Breast epithelium (tissue), 4 donors: ENCODE measurements around the gene NAT9. TPM values are rescaled to one million over a fixed set of nuclear protein-coding genes. Genes with fewer than 3 reads are reported as not detected.

ENCODE experiments used
- DNase-seq, 2 donors: peaks; one replicate each; pipeline ENCODE4 v3.0.0-alpha.2; 2019; ENCODE audit warnings: low spot score in 2 of 2
- H3K27ac ChIP-seq, 2 donors: fragments of 200-600 bp; sonication (generic) in 1 of 2; one replicate each; pipeline ENCODE4 v1.5.1; 2016 to 2019; ENCODE audit warnings: mild to moderate bottlenecking in 1 of 2
- H3K27me3 ChIP-seq, 2 donors: fragments of 200-600 bp; sonication (generic) in 1 of 2; one replicate each; pipeline versions ENCODE4 v1.5.1 to v1.6.0; 2017 to 2019; ENCODE audit warnings: control low read depth in 1 of 2, mild to moderate bottlenecking in 1 of 2
- H3K36me3 ChIP-seq: fragments of 200-600 bp; one replicate; pipeline ENCODE4 v1.5.1; 2019
- H3K4me1 ChIP-seq, 2 donors: fragments of 200-600 bp; sonication (generic); one replicate each; pipeline ENCODE4 v1.5.1; 2016 to 2019; ENCODE audit warnings: control low read depth in 1 of 2
- H3K4me3 ChIP-seq, 3 donors: fragments of 200-600 bp; sonication (generic); 1 replicate in 2 of 3; 2 replicates in 1 of 3; pipeline ENCODE4 v1.5.1; 2016 to 2019; ENCODE audit warnings: mild to moderate bottlenecking in 3 of 3, moderate library complexity in 2 of 3
- H3K9me3 ChIP-seq, 2 donors: fragments of 200-600 bp; sonication (generic) in 1 of 2; one replicate each; pipeline ENCODE4 v1.5.1; 2016 to 2019; ENCODE audit warnings: control low read depth in 1 of 2
- POLR2A ChIP-seq: fragments of 450-650 bp; IDR thresholded peaks from one replicate; pipeline ENCODE4 v1.6.1; 2016; ENCODE audit warnings: antibody characterized with exemption, mild to moderate bottlenecking, moderate library complexity
- POLR2AphosphoS5 ChIP-seq, 3 donors: sonication (generic); formaldehyde crosslinking; IDR thresholded peaks; one replicate each; pipeline ENCODE4 v1.6.1; 2017; ENCODE audit warnings: antibody characterized with exemption in 3 of 3
- intact Hi-C: fragments of 100-400 bp; cut with DNase I; formaldehyde crosslinking; loops from one replicate; pipeline ENCODE4 v1.15.1; 2023; ENCODE audit warnings: low total_unique reads
- total RNA-seq, 3 donors: library from RNA; depleted of rRNA; stranded (reverse); fragments of >200 nt; gene quantifications; one replicate each; pipeline ENCODE4 v1.1.0, GENCODE V29; 2016
- TF ChIP-seq, protein P1 (sequence below), 3 donors: fragments of 450-650 bp; IDR thresholded peaks; one replicate each; pipeline ENCODE4 v1.5.1; 2016 to 2017; ENCODE audit warnings: antibody characterized with exemption in 3 of 3, mild to moderate bottlenecking in 3 of 3, moderate library complexity in 3 of 3

NAT9 gene
- total RNA-seq, 3 donors from 2014 or later = 20.6 to 41.3 (median 40.0) TPM

DNA sequence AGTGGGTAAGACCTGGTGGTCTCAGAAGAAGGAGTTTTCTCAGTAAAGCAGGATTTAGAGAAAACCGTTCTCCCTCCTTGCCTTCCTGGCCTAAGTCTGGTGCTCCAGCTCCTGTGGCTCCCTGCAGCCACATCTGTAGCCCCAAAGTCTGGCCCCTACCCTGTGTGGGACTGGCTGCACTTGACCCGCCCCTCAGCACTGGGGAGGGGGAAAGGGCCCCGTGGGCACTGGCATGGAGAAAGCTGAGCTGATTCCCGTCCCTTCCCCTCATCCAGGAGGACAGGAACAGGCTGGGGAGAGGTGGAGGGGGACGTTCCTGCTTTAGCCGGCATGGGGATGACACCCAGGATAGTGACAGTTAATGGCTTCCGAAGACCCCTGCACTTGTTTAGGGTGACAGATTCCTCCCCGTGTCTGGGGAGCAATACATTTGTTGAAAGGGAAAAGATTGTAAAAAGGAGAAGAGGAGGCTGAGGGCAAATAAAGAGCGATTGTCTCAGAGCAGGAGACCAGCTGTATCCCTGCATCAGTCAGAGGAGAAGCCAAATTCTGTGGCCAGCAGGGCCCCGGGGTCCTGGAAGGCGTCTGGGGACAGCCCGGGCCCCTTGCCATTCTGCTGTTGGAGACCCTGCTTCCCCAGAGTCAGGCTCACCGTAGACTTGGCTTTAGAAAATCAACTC is 45.6 kb upstream of the NAT9 start:
- H3K4me1 ChIP-seq = no peaks in the 10 kb centered on the region
- H3K4me3 ChIP-seq = no peak overlapping the region
- no peaks in the 10 kb centered on the region for H3K27me3 ChIP-seq
- H3K9me3 ChIP-seq = no peaks in the 10 kb centered on the region
- intact Hi-C loops = no loop called here
- no peaks in the 10 kb centered on the region for H3K36me3 ChIP-seq
- H3K27ac ChIP-seq = no peak overlapping the region
- TF ChIP-seq, protein P1, sequence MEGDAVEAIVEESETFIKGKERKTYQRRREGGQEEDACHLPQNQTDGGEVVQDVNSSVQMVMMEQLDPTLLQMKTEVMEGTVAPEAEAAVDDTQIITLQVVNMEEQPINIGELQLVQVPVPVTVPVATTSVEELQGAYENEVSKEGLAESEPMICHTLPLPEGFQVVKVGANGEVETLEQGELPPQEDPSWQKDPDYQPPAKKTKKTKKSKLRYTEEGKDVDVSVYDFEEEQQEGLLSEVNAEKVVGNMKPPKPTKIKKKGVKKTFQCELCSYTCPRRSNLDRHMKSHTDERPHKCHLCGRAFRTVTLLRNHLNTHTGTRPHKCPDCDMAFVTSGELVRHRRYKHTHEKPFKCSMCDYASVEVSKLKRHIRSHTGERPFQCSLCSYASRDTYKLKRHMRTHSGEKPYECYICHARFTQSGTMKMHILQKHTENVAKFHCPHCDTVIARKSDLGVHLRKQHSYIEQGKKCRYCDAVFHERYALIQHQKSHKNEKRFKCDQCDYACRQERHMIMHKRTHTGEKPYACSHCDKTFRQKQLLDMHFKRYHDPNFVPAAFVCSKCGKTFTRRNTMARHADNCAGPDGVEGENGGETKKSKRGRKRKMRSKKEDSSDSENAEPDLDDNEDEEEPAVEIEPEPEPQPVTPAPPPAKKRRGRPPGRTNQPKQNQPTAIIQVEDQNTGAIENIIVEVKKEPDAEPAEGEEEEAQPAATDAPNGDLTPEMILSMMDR (IDR thresholded peaks at IDR 0.05) = no peak
- no peak for TF ChIP-seq POLR2AphosphoS5 (IDR thresholded peaks at IDR 0.05)
- TF ChIP-seq POLR2A = no peak
- DNase-seq = no peak

- intact Hi-C loops = no loop called here
- no peaks in the 10 kb centered on the region for H3K4me1 ChIP-seq
- H3K4me3 ChIP-seq = no peak overlapping the region
- TF ChIP-seq POLR2AphosphoS5 (IDR thresholded peaks at IDR 0.05) = no peak
- TF ChIP-seq POLR2A = no peak
- TF ChIP-seq, protein P1 (IDR thresholded peaks at IDR 0.05) = no peak
- no peak for DNase-seq
- H3K36me3 ChIP-seq = no peaks in the 10 kb centered on the region
- no peak overlapping the region for H3K27ac ChIP-seq
- no peaks in the 10 kb centered on the region for H3K27me3 ChIP-seq
- H3K9me3 ChIP-seq = no peaks in the 10 kb centered on the region
Measured at GRCh38 chr17:74819801-74820436, 43.8 kb upstream of the NAT9 start.

- no peak for DNase-seq
- Histone ChIP-seq H3K9me3 (no peaks in the 10 kb centered on the region), H3K4me1 (no peaks in the 10 kb centered on the region), H3K27me3 (no peaks in the 10 kb centered on the region), H3K27ac (no peak overlapping the region), H3K4me3 (no peak overlapping the region), H3K36me3 (no peaks in the 10 kb centered on the region)
- intact Hi-C loops = no loop called here
- TF ChIP-seq, protein P1 (IDR thresholded peaks at IDR 0.05) = no peak
- no peak for TF ChIP-seq POLR2A
- TF ChIP-seq POLR2AphosphoS5 (IDR thresholded peaks at IDR 0.05) = no peak
Measured at GRCh38 chr17:74818291-74818938, 42.3 kb upstream of the NAT9 start.

DNA sequence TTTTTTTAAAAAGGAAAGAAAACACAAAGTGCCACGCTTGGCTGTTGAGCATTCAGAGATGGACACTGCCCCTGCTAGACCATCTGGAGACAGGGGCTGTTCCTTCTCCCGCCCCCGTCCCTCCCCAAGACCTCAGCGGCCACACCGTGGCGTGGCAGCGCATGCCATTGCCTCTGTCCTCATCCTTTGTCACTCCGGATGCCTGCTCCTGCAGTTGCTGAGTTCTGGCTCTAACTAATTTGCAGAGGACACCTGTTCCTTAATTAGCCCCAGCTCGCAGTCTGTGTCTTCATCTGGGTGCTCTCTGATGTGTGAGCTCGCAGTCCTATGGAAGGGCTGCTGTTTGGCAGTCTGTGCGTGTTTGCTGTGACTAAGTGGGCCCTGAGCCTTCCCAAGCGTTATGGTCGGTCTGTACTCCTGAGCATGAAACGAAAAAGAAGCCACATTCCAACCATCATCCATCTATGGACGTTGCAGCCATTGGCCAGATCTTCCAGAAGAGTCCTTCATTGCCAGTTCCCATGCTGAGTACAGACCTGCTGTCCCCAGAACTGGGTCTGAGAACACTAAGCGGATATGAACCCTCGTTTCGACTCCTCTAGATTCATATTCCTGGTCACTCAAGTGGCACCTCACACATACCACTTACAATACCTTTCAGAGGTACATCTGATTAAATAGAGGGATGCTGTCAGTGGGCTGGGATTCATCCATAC is 40.9 kb upstream of the NAT9 start:
- Histone ChIP-seq H3K9me3 (no peaks in the 10 kb centered on the region), H3K4me1 (no peaks in the 10 kb centered on the region), H3K27me3 (no peaks in the 10 kb centered on the region), H3K4me3 (no peak overlapping the region), H3K36me3 (no peaks in the 10 kb centered on the region), H3K27ac (no peak overlapping the region)
- intact Hi-C loops = no loop called here
- no peak for TF ChIP-seq POLR2AphosphoS5 (IDR thresholded peaks at IDR 0.05)
- TF ChIP-seq POLR2A = no peak
- TF ChIP-seq, protein P1 (IDR thresholded peaks at IDR 0.05) = no peak
- no peak for DNase-seq
